A673 (cell line): ENCODE measurements around the gene KCTD12. TPM values are rescaled to one million over a fixed set of nuclear protein-coding genes. Genes with fewer than 3 reads are reported as not detected.

Source experiments
- BruUV-seq: library from RNA; stranded (reverse); fragments of 400-500 nt; replicated peaks from 2 replicates; lab custom pipeline; 2021; lab: Mats Ljungman, UMichigan
- CTCF ChIA-PET: fragments of 300-600 bp; sonication (Branson Sonifier 250); formaldehyde crosslinking; loops from one replicate; lab custom pipeline; 2022; ENCODE audit warnings: antibody characterized with exemption; lab: Charles Lee
- POLR2A ChIA-PET: fragments of 300-600 bp; sonication (Branson Sonifier 250); formaldehyde crosslinking; loops from one replicate; lab custom pipeline; 2022; ENCODE audit warnings: antibody characterized with exemption; ENCODE audit not compliant: low non-redundant PET; lab: Charles Lee
- DNase-seq: peaks from one replicate; pipeline ENCODE4 v3.0.0-alpha.2; 2015; ENCODE audit warnings: low spot score
- H3K27ac ChIP-seq: fragments of 200-600 bp; sonication (generic); 2 replicates; pipeline ENCODE4 v1.5.1; 2016; ENCODE audit warnings: mixed run types, low read depth, mild to moderate bottlenecking, mixed read lengths, antibody characterized with exemption, low read length; ENCODE audit not compliant: poor library complexity, severe bottlenecking
- H3K27me3 ChIP-seq: fragments of 200-600 bp; sonication (generic); replicated peaks from 2 replicates; pipeline ENCODE4 v1.6.1; 2017; ENCODE audit warnings: mixed run types, low read depth, mild to moderate bottlenecking, mixed read lengths, antibody characterized with exemption, low read length; ENCODE audit not compliant: insufficient read depth, poor library complexity
- H3K36me3 ChIP-seq: fragments of 200-600 bp; sonication (generic); 2 replicates; pipeline ENCODE4 v1.6.1; 2016; ENCODE audit warnings: mixed run types, mild to moderate bottlenecking, mixed read lengths, antibody characterized with exemption, low read length; ENCODE audit not compliant: insufficient read depth, poor library complexity, severe bottlenecking
- H3K4me1 ChIP-seq: fragments of 200-600 bp; sonication (generic); 2 replicates; pipeline ENCODE4 v1.6.1; 2017; ENCODE audit warnings: mixed run types, mild to moderate bottlenecking, mixed read lengths, antibody characterized with exemption, low read length; ENCODE audit not compliant: insufficient read depth, poor library complexity, severe bottlenecking
- H3K4me3 ChIP-seq: fragments of 200-600 bp; sonication (generic); 2 replicates; pipeline ENCODE4 v1.5.1; 2016; ENCODE audit warnings: low read depth, mixed run types, mild to moderate bottlenecking, mixed read lengths, low read length; ENCODE audit not compliant: poor library complexity, severe bottlenecking
- H3K9me3 ChIP-seq: fragments of 200-600 bp; sonication (generic); 2 replicates; pipeline ENCODE4 v1.6.1; 2016; ENCODE audit warnings: mixed run types, low read depth, mild to moderate bottlenecking, mixed read lengths, antibody characterized with exemption, low read length; ENCODE audit not compliant: poor library complexity, severe bottlenecking
- EZH2 ChIP-seq: fragments of 200-600 bp; sonication (generic); IDR thresholded peaks from 2 replicates; pipeline ENCODE4 v1.6.1; 2017; ENCODE audit warnings: borderline replicate concordance, low read depth, mild to moderate bottlenecking, mixed read lengths, antibody characterized with exemption, low read length; ENCODE audit not compliant: poor library complexity, severe bottlenecking
- intact Hi-C: fragments of 100-400 bp; cut with micrococcal nuclease; formaldehyde crosslinking; loops from one replicate; pipeline ENCODE4 v1.10.0; 2022; ENCODE audit not compliant: unreplicated experiment
- total RNA-seq: library from RNA; stranded (reverse); gene quantifications from 2 replicates; pipeline ENCODE4 v1.2.3, GENCODE V29; 2021
- TF ChIP-seq, protein P1 (sequence below): fragments of 300-800, 200-600 bp; sonication (generic); conservative IDR thresholded peaks from 2 replicates; pipeline ENCODE4 v1.5.1; 2017; ENCODE audit warnings: low read depth, mild to moderate bottlenecking, antibody characterized with exemption, low read length, moderate library complexity, mixed read lengths

The KCTD12 gene
- total RNA-seq, 1 experiment from 2014 or later = 3.5 TPM

DNA sequence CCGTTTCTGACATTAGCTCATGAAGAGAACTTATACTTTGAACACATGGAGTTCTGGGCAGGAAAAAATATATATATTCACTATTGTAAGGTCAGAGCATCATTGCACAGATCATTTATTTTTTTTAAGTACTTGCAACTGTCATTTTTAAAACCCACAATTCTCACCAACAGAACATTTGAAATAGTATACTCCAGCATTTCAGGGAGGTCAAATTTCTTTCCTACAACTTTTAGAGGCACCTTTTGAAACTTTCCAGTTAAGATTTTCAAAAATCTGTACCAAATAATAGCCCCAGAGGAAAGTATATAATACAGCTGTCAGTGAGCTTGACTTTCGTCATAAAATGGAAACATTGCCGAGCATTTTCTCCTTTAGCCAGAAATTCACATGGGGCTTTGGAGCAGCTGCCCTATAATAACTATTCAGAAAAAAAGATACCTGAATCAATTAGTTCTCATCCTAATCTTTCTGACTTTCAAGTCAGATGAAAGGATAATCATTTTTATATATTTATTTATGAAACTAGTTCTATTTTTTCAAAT, 10.9 kb downstream of the KCTD12 start:
- intact Hi-C loops = no loop called here
- DNase-seq = no peak
- Histone ChIP-seq H3K4me1 (peaks cover 6% of the 10 kb centered on the region), H3K36me3 (no peaks in the 10 kb centered on the region), H3K27me3 (no peaks in the 10 kb centered on the region), H3K9me3 (no peaks in the 10 kb centered on the region), H3K27ac (no peak overlapping the region), H3K4me3 (no peak overlapping the region)
- POLR2A ChIA-PET = no interaction called here
- no TSS peak for BruUV-seq
- no peak for TF ChIP-seq EZH2
- TF ChIP-seq, protein P1, sequence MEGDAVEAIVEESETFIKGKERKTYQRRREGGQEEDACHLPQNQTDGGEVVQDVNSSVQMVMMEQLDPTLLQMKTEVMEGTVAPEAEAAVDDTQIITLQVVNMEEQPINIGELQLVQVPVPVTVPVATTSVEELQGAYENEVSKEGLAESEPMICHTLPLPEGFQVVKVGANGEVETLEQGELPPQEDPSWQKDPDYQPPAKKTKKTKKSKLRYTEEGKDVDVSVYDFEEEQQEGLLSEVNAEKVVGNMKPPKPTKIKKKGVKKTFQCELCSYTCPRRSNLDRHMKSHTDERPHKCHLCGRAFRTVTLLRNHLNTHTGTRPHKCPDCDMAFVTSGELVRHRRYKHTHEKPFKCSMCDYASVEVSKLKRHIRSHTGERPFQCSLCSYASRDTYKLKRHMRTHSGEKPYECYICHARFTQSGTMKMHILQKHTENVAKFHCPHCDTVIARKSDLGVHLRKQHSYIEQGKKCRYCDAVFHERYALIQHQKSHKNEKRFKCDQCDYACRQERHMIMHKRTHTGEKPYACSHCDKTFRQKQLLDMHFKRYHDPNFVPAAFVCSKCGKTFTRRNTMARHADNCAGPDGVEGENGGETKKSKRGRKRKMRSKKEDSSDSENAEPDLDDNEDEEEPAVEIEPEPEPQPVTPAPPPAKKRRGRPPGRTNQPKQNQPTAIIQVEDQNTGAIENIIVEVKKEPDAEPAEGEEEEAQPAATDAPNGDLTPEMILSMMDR = no peak
- CTCF ChIA-PET = interaction anchor here (0.6 to 0.7 kb wide), 2 partner anchors 11 to 33 kb away, joined by 3 to 6 read pairs; no protein-coding TSS in a partner anchor

DNA sequence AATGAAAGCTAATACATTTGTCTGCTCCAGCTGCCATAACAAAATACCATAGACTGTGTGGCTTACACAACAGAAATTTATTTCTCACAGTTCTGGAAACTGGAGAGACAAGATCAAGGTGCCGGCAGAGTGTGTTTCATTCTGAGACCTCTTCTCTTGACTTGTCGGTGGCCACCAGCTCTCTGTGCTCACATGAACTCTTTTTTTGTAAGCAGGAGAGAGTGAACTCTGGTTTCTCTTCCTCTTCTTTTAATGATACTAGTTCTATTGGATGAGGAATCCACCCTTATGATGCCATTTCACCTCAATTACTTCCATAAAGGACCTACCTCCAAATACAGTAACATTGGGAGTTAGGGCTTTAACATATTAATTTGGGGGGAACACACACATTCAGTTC, 11.7 kb downstream of the KCTD12 start:
- CTCF ChIA-PET = no interaction called here

DNA sequence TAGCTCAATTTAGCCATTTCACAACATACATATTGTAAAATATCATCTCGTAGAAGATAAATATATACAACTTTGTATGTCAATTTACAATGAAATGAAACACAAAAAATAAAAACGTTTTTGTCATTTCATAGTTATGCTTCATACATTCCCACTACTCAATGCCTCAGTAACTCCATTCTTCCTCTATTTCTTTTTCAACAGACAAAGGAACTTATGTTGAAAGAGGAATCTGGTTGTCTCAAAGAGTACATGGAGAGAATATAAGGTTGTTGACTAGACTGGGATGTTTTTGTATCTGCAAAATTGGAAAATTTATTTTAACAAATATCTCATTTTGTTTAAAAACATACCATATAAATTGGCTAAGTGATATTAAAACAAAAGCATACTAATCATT, 12.8 kb downstream of the KCTD12 start:
- Histone ChIP-seq H3K4me3 (no peak overlapping the region), H3K9me3 (no peaks in the 10 kb centered on the region), H3K27ac (no peak overlapping the region), H3K36me3 (no peaks in the 10 kb centered on the region), H3K4me1 (no peaks in the 10 kb centered on the region), H3K27me3 (no peaks in the 10 kb centered on the region)
- POLR2A ChIA-PET = no interaction called here
- DNase-seq = no peak
- intact Hi-C loops = no loop called here
- TF ChIP-seq, protein P1 = no peak
- BruUV-seq = no TSS peak
- CTCF ChIA-PET = no interaction called here

More for the DNA sequence above, 11.7 kb downstream of the KCTD12 start:
- Histone ChIP-seq H3K9me3 (no peaks in the 10 kb centered on the region), H3K4me3 (no peak overlapping the region), H3K36me3 (no peaks in the 10 kb centered on the region), H3K4me1 (no peaks in the 10 kb centered on the region), H3K27me3 (no peaks in the 10 kb centered on the region), H3K27ac (no peak overlapping the region)
- TF ChIP-seq EZH2 = no peak
- TF ChIP-seq, protein P1 = no peak
- BruUV-seq = no TSS peak
- POLR2A ChIA-PET = no interaction called here
- intact Hi-C loops = no loop called here
- DNase-seq = no peak
